Measurements from ENCODE around the gene SIGLEC5.

- TF ChIP-seq EZH2 (IDR thresholded peaks at IDR 0.05; ENCODE audit: borderline replicate concordance, low read depth, low read length, poor library complexity, severe bottlenecking), result no peak
- no peak for TF ChIP-seq CTCF (conservative IDR thresholded peaks at IDR 0.05; ENCODE audit: low read depth, low read length)
Measured at GRCh38 chr19:51647318-51647717, 17.1 kb upstream of the SIGLEC5 start.

Data from A673 (cell line).